Stimulated activated CD4-positive, alpha-beta T cell treated with anti-CD3 and anti-CD28 coated beads, Interleukin-15, amount 100 ng/mL, for 1 hour (primary cell): ENCODE data around the gene ERFL.
"Not testable (repeated sequence)": the region's sequence is repeated elsewhere in the genome, so short reads cannot be mapped to it uniquely, and the experiment has no call there.

ENCODE experiments used
- DNase-seq, 2 donors: peaks; one replicate each; pipeline ENCODE4 v3.0.0-alpha.2; 2020; ENCODE audit warnings: low read depth in 1 of 2, low spot score in 1 of 2

Gene ERFL

DNA sequence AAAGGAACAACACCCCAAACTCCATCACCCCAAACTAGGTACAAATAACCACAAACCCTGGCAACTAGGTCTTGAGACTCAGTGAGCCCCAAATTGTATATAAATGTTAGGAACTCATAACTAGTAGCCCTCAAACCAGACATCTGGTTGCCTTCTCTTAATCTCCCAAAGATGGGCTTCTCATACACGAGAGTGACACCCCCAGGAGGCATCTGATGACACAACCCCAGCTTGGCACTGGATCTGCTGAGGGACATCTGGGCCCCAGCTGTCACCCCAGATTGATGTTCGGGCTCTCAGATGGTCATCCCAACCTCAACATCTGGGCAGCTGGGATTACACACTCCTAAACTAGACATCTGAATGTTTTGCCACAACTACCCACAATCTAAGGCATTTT is 16.1 kb upstream of the ERFL start:
- DNase-seq, result no peak

DNA sequence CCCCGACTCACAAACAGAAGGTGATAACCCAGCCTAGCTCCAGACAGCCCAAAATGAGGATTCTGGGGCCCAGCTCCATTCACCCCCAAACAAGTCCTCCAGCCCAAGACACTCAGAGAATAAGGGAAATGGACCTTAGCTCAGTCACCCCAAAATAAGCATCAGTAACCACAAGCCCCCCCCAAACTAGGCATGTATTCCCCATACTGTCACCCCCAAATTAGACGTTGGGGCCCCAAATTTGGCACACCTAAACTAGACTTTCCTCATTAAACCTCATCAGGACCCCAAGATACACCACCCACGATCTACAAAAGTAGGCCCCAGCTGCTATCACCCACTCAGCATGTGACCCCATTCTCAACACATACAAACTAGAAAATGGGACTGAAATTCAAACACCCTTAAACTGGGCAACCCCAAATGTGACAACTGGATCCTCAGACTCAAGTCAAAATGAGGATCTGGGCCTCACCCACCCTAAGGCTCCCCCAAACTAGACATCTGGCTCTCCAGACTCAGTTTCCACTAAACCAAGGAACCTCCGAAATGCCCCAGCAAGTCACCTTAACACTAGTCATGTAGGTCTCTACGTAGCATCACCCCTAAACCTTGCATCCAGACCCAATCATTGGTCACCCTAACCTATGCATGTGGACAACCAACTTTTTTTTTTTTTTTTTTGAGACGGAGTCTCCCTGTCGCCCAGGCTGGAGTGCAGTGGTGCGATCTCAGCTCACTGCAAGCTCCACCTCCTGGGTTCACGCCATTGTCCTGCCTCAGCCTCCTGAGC is 13.4 kb upstream of the ERFL start:
- no peak for DNase-seq

DNA sequence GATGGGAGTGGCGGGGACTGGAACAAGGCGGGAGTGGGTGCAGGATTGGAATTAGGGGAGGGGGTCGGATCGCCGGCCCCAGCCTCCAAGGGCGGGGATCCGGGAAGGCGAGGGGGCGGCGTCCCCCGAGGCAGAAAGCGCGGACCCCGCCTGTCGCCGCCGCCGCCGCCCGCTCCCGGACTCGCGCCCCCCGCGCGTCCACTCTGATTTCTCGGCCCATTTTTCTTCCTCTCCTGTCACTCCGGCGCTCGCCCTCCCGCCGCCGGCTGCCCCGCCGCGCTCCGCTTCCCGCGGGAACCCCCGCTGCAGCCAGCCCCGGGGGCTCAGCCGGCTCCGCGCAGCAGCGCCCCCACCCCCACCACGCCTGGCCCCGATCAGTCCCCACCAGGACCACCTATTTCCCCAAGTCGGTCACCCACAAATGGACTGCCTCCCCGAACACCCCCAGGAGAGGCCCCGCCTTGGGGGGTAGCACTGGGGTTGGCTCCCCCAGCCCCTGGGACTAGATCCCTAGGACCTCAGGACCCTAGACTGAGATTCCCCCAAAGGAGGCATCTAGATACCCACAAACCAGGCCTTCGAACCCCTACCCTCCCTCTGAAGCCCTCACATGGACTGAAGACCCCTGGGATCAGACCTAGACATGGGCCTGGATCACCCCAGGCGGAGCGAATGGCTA is 12.6 kb upstream of the ERFL start:
- DNase-seq, result no peak

DNA sequence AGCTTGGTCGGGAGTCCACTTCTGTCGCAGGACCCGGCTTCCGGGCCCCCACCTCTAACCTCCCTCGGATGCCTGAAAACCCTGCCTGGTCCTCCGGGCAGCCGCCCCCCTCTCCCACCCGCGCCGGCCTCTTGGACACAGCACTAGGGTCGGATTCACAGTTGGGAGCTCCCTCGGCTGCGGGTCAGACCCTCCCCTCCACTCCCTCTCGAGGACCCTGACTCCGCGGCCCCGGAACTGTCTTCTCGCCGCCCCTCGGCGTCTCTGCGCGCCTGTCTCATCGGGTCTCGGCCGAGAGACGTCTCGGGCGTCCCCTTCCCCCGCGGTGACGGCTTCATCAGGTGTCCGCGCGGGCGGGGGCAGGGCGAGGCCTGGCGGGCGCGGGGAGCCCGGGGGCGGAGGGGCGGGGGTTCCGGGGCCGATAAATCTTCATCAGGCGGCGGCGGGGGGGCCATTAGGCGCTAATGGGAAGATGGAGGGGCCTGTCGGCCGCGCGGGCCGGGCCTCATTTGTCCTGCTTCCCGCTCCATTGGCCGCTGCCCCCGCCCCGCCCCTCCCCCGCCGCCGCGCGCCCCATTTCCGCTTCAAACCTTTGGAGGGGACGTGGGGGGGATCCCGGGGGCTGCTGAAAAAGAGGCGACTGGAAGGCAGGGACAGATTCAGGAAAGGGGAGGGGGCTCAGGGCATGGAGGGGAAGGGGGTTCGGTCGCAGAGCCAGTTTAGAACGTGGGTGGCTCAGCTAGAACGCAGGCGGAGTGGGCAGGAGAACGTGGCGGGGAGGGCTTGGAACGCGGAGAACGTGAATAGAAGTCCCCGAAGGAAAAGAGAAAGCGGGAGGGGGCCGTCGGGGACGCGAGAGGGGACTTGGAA is 11.8 kb upstream of the ERFL start:
- DNase-seq, result no peak

DNA sequence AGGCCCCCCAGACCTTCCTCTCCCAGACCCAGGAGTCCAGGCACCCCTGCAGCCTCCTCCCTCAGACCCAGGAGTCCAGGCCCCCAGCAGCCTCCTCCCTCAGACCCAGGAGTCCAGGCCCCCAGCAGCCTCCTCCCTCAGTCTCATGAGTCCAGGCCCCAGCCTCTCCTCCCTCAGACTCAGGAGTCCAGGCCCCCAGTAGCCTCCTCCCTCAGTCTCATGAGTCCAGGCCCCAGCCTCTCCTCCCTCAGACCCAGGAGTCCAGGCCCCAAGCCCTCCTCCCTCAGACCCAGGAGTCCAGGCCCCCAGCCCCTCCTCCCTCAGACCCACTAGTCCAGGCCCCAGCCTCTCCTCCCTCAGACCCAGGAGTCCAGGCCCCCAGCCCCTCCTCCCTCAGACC is 11.0 kb upstream of the ERFL start:
- DNase-seq, result not testable (repeated sequence)

DNA sequence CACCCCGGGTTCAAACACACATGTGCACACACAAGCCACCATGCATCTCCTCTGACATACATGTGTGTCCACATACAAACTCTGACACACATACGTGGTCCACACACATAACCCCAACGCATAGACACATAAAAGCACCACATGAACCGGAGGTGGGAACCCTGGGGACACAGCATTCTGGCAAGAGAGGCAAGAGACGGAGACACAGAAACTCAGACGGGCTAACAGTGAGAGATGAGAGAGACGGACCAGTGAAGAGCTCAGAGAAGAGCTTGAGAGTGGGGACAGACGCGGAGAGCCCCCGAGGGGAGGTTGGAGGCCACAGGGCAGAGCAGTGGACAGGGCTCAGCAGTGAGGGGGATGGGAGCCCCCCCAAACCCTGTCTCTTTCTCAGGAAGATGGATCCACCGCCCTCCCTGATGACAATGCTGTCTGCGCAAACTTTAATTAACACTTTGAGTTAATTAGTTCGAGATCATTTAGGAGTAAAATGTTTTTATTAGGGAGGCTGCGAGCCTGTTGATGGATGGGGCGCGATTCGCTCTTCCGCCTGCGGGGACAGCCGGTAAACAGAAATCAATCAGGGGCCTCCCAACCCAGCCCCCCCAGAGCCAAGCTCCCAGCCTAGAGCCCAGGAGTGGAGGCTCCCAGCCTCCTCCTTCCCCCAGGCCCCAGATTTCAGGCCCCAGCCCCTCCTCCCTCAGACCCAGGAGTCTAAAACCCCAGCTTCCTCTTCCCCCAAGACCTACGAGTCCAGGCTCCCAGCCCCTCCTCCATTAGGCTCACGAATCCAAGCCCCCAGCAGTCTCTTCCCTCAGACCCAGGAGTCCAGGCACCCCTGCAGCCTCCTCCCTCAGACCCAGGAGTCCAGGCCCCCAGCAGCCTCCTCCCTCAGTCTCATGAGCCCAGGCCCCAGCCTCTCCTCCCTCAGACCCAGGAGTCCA is 9.5 kb upstream of the ERFL start:
- no peak for DNase-seq

DNA sequence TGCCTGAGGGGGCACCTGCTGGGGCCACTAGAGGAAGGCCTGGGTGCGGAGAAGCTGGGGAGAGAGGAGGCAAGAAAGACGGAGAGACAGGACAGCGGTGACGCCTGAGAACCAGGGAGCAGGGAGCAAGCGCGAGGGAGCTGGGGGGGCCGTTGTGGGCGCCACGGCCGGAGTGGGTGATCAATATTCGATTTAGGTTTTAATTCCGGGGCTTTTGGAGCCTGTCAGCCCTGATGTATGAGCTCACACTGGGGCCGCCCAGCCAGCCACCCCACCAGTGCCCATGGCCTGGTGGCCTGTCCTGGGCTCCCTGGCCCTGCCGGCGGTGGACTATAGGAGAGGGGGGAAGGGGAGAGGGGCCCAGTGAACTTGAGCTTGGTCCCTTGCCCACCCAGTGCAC is 8.7 kb upstream of the ERFL start:
- DNase-seq, result no peak

DNA sequence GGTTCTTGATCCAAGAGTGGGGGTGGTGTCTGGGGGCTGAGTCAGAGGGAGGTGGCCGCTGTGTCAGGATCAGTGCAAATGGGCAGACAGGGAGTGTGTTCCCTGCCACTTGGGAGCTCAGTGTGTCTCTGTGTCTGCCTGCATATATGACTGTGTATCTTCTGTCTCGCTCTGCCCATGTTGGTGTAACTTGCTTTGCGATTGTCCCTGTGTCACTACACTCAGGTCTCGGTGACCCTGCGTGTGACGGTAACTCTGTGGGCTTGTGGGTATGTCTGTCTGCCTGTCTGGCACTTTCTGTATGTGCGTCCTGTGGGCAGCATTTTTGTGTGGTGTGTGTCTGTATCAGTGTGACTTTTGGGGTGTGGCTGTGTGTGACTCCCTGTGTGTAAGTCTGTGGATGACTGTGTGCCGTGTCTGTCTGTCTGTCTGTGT is 8.2 kb upstream of the ERFL start:
- no peak for DNase-seq

DNA sequence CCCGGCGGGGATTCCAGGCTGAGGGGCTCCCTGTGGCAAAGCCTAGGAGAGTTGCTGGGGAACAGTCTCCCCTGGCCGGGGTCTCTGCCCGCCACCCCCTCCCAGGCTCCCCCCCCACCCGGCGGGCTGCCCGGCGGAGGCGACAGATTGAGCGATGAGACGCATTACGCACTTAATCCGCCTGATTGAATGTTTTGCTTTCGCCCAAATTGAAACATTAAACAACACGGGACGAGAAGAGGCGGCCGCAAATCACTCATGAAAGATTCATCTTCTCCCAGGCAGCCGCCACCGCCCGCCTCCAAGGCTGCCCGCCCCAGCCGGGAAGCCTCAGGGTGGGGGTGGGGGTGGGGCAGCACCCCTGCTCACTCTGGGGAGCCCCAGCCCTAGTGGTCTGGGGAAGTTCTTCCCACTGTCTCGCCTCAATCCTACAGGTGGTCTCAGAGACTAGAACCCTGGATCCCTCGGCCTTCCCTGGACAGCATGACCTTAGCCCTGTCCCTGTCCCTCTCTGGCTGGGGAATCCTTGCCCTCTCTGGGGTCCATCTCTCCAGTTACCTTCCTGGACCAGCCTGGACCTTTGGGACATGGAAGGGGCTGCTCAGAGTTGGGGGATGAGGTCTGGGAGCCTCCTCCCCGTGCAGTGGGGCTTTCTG is 7.6 kb upstream of the ERFL start:
- no peak for DNase-seq

DNA sequence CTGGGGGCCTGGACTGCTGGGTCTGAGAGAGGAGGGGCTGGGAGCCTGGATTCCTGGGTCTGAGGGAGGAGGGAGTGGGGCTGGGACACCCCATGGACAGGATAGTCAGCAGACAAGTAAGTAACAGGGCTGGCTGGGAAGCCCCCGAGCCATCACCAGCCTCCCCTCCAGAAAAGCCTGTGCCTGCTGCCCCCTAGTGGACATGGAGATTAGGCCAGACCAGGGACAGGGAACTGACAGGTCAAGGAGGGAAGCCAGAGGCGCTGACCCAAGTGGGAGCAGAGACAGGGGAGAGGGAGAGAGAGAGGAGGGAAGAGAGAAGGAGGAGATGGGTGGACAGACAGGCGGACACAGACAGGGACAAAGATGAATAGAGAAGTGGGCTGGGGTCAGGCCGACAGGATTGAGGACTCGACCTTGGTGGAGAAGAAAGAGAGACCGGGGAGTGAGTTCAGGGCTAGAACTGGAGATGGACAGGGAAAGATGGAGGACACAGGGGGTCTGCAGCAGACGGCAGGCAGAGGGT is 6.7 kb upstream of the ERFL start:
- DNase-seq, result peak; percentile 54 to 59

DNA sequence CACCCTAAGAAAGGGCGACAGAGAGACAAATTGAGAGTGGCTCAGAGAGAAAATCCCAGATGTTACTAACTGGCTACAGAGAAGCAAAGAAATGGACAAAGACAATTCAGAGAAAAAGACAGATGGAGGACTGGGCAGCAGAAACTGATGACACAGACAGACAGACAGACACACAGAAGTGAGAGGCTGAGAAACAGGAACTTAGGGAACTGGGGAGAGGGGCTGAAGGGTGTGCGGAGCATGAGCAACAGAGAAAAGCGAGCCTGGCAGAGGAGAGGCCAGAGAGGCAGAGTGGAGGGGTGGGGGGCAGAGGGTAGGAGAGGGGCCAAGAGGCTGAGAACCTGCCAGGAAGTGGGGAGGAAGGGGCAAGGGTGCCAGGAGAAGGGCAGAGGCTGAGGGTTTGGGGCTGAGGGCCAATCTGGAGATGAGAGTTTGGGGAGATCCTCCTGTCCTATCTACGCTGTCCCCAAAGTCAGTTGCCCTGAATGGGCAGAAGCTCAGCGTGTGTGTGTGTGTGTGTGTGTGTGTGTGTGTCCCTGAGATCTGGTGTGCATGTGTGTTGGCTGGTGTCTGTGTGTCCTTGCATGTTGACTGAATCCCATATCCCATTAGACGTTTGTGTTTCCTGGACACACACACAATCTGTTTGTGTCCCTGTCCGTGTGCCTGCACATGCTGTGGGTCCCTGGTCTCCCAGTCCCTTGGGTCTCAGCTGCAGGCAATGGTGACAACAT is 5.6 kb upstream of the ERFL start:
- no peak for DNase-seq

DNA sequence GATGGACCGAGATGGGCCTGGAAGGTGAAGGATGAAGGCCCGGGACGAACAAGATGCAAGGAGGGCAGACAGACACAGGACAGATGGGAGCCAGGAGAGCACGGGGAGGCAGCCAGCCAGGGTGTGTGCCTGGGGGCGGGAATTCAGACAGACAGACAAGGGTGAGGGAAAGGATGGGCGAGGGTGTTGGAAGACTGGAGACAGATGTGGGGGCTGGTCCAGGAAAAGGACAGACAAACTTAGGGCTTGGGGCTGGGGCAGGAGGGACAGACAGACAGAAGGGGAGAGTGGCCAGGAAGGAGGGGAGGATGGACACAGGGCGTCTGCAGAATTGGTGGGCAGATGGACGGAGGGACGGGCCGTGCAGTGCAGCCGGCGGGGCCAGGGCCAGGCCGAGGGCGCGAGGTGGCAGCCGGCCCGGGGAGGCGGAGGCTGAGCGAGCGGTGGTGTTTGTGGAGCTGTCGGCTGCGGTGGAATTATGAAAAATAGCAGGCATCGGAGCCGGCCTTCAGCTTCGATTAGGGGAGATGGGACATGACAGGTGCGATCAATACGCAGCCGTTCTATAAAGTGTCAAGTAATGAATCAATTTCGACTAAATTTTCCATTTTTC is 4.6 kb upstream of the ERFL start:
- no peak for DNase-seq

DNA sequence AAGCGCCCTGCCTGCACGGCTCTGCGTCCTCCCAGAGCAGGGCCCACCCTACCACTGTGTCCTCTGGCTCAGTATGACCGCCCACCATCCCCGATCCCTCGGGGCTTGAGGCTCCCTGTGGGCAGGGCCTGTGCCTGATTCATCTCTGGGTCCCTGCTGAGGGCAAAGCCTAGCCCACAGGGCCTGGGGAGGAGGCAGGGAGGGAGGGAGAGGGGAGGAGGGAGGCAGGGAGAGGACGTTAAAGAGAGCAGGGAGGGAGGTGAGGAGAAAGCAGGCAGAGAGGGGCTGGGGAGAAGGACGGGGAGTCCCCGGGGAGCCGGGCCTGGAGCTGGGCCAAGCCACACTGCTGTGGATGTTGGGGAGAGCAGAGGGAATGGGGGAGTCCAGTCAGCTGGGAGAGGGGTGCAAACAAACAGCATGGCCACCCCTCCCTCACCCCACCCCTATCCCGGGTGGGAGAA is 4.0 kb upstream of the ERFL start:
- DNase-seq, result no peak

DNA sequence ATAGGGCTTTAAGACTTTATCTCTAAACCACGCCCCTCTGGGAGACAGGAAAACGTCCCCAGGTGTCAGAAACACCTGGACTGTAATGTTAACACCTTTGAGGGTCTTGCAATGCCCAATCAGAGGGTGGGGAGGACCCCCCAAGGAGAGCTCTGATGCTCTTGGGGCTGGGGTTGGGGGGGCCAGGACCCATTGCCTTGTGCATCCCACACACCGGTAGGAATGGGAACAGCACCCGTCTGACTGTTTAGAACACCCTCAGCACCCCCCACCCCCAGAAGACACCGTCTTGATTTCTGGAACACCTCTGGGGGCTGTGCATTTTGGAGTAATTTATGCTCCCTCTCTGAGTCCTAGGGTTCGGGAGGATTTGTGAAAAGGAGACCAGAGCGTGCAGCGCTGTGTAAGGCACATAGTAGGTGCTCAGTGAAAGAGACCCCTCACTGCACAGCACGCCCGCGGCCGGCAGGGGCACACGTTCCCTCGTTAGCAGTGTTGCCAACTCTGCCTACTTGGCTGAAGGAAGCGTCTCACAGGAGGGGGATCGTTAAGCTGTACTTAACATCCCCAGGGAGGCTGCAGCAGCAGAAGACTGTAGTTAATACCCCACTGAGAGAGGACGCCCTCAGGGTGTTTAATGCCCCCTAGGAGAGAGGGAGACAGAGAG is 2.8 kb upstream of the ERFL start:
- no peak for DNase-seq

DNA sequence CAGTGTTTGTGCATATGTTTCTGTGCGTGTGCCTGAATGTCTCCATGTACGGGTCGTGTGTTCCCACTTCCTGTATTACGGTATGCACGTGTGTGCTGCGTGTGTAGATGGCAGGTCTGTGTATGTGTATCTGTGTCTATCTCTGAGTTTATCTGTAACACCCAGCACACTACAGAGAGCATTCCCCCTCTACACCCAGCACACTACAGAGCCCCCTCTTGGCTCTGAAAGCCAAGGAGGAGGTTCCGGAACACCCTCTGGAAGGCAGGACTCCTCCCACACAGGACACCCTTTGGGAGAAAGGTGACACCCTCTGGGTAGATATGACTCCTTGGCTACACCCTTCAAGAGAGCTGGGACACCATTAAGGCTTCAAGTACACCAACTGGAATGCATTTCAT is 2.1 kb upstream of the ERFL start:
- no peak for DNase-seq

DNA sequence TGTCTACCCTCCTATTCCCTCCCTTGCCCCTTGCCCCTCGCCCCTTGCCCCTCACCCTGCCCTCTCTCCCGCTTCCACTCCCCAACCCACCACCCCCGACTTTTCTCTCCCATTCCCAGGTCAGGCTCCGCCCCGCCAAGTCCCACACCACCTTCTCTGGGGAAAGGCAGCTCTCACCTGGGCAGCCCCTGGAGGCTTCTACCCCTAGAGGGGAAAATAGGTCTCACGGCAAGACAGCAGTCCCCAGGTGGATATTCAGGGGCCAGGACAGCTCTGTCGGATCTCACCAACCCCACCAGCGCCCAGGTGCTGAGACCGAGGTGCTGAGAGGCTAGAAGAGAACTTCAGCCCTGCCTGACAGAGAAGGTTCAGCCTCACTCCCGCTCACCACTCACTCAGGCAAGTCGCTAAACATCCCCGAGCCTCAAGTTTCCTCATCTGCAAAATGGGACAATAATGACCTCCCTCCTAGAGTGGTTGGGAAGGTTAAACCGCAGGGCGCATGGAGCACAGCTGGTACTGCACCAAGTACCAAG is 1.4 kb upstream of the ERFL start:
- DNase-seq, result no peak

DNA sequence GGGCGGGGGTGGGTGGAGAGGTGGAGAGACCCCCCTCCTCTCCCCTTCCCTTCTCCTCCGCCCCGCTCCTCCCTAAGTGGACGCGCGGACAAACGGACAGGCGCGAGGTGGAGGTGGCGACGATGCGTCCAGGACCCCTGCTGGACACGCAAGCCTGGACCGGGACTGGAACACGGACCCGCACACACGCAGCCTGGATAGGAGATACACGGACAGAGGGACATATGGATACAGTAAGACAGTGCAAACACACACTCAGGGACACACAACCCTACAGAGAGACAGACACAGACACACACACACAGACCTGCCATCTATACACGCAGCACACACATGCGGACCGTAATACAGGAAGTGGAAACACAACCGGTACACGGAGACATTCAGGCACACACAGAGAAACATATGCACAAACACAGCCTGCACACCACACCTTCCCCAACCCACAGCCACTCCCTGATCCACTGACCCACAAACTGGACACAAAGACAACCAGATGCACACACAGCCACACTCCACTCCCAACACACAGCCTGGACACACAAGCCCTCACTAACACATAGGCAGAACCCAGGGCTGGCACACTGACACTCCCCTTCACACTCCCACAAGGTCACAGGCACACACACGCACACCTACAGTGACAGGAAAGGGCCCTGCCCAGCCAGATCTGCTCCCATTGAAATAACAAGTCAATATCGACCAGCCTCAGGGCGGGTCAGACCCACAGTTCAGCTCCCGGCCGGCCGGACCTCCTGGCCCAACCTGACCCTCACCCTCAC is 696 bp upstream of the ERFL start:
- DNase-seq, result no peak
